ENCODE measurements around the gene KLHL40. TPM values are rescaled to one million over a fixed set of nuclear protein-coding genes. Genes with fewer than 3 reads are reported as not detected.

The KLHL40 gene
- total RNA-seq, 1 experiment from 2014 or later = not detected

DNA sequence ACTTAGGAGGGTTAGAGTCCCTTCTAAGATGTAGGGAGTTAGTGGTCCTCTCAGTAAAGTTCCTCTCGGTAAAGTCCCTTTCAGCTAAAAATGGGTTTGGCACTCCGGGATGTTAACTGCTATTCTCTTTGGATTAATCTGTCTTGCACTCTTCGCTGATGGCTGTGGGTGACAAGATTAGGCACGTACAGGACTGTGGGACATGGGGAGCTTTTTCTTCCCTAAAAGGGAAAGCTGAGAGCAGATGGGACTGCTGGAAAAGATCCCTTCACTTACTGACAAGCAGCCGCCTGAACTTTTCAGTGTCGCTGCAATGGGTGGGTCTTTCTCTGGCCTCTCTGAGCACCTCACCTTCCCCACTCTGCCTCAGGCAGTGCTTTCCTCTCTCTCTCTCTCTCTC lies 33.7 kb downstream of the KLHL40 start:
- Histone ChIP-seq H3K27ac (ENCODE audit: low read length) (no peak overlapping the region), H3K4me3 (ENCODE audit: low read depth in 2 of 2, low read length in 2 of 2) (no peak overlapping the region), H3K27me3 (ENCODE audit: control insufficient read depth, insufficient read depth, low read length) (no peaks in the 10 kb centered on the region), H3K9me3 (ENCODE audit: control insufficient read depth, insufficient read depth, low read depth, low read length) (no peaks in the 10 kb centered on the region), H3K36me3 (ENCODE audit: control insufficient read depth, insufficient read depth, low read length) (no peaks in the 10 kb centered on the region), H3K4me1 (ENCODE audit: control insufficient read depth, insufficient read depth, low read length) (no peaks in the 10 kb centered on the region)
- ATAC-seq = no peak
- DNase-seq (ENCODE audit: low read depth, low spot score) = no peak
- ChIA-PET POLR2A (no interaction called here), CTCF (no interaction called here)
- no TSS peak for BruUV-seq (replicated peaks)
- intact Hi-C loops (cut with micrococcal nuclease; ENCODE audit: unreplicated experiment) (no loop called here), in situ Hi-C loops (cut with HindIII; ENCODE audit: low pct_unique_long_range_greater_than_20kb, low sequenced_read_pairs) (no loop called here)
- TF ChIP-seq TCF7L2 (IDR thresholded peaks at IDR 0.05; ENCODE audit: low read depth, low read length) (no peak), SIN3A (IDR thresholded peaks at IDR 0.05; ENCODE audit: borderline replicate concordance, insufficient read depth, low read depth, low read length) (no peak), POLR2AphosphoS5 (IDR thresholded peaks at IDR 0.05; ENCODE audit: low read depth, low read length) (no peak)
- TF ChIP-seq, protein P1, sequence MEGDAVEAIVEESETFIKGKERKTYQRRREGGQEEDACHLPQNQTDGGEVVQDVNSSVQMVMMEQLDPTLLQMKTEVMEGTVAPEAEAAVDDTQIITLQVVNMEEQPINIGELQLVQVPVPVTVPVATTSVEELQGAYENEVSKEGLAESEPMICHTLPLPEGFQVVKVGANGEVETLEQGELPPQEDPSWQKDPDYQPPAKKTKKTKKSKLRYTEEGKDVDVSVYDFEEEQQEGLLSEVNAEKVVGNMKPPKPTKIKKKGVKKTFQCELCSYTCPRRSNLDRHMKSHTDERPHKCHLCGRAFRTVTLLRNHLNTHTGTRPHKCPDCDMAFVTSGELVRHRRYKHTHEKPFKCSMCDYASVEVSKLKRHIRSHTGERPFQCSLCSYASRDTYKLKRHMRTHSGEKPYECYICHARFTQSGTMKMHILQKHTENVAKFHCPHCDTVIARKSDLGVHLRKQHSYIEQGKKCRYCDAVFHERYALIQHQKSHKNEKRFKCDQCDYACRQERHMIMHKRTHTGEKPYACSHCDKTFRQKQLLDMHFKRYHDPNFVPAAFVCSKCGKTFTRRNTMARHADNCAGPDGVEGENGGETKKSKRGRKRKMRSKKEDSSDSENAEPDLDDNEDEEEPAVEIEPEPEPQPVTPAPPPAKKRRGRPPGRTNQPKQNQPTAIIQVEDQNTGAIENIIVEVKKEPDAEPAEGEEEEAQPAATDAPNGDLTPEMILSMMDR (IDR thresholded peaks at IDR 0.05) = no peak
- TF ChIP-seq, protein P2, sequence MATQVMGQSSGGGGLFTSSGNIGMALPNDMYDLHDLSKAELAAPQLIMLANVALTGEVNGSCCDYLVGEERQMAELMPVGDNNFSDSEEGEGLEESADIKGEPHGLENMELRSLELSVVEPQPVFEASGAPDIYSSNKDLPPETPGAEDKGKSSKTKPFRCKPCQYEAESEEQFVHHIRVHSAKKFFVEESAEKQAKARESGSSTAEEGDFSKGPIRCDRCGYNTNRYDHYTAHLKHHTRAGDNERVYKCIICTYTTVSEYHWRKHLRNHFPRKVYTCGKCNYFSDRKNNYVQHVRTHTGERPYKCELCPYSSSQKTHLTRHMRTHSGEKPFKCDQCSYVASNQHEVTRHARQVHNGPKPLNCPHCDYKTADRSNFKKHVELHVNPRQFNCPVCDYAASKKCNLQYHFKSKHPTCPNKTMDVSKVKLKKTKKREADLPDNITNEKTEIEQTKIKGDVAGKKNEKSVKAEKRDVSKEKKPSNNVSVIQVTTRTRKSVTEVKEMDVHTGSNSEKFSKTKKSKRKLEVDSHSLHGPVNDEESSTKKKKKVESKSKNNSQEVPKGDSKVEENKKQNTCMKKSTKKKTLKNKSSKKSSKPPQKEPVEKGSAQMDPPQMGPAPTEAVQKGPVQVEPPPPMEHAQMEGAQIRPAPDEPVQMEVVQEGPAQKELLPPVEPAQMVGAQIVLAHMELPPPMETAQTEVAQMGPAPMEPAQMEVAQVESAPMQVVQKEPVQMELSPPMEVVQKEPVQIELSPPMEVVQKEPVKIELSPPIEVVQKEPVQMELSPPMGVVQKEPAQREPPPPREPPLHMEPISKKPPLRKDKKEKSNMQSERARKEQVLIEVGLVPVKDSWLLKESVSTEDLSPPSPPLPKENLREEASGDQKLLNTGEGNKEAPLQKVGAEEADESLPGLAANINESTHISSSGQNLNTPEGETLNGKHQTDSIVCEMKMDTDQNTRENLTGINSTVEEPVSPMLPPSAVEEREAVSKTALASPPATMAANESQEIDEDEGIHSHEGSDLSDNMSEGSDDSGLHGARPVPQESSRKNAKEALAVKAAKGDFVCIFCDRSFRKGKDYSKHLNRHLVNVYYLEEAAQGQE (IDR thresholded peaks at IDR 0.05; ENCODE audit: insufficient read depth in 1 of 2, low read depth in 2 of 2, low read length in 1 of 2) = no peak

DNA sequence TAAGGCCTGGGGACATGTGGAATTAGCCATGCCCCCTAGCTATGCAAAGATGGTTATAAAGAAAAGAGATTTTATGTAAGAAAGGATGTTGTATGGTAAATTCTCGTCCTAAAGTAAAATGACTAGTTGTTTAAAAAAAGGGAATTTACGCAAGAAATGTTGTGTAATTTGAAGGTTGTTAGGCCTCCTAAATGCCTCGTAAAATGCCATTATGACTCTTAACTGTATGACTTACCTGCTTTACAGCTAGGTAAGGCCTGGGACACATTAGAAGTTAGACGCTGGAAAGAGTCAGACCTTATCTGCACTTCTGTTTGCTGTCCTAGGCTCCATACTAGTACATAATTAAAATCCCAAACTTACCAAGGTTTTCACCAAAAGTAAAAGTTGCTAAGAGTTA lies 34.8 kb downstream of the KLHL40 start:
- Histone ChIP-seq H3K9me3 (ENCODE audit: control insufficient read depth, insufficient read depth, low read depth, low read length) (no peaks in the 10 kb centered on the region), H3K27ac (ENCODE audit: low read length) (no peak overlapping the region), H3K27me3 (ENCODE audit: control insufficient read depth, insufficient read depth, low read length) (no peaks in the 10 kb centered on the region), H3K4me1 (ENCODE audit: control insufficient read depth, insufficient read depth, low read length) (no peaks in the 10 kb centered on the region), H3K4me3 (ENCODE audit: low read depth in 2 of 2, low read length in 2 of 2) (no peak overlapping the region), H3K36me3 (ENCODE audit: control insufficient read depth, insufficient read depth, low read length) (no peaks in the 10 kb centered on the region)
- intact Hi-C loops (cut with micrococcal nuclease; ENCODE audit: unreplicated experiment) (no loop called here), in situ Hi-C loops (cut with HindIII; ENCODE audit: low pct_unique_long_range_greater_than_20kb, low sequenced_read_pairs) (no loop called here)
- no TSS peak for BruUV-seq (replicated peaks)
- ATAC-seq (no peak), DNase-seq (ENCODE audit: low read depth, low spot score) (no peak)
- TF ChIP-seq, protein P1 (IDR thresholded peaks at IDR 0.05) = no peak
- TF ChIP-seq, protein P2 (IDR thresholded peaks at IDR 0.05; ENCODE audit: insufficient read depth in 1 of 2, low read depth in 2 of 2, low read length in 1 of 2) = no peak
- no peak for TF ChIP-seq TCF7L2 (IDR thresholded peaks at IDR 0.05; ENCODE audit: low read depth, low read length)
- TF ChIP-seq POLR2AphosphoS5 (IDR thresholded peaks at IDR 0.05; ENCODE audit: low read depth, low read length) = no peak
- TF ChIP-seq SIN3A (IDR thresholded peaks at IDR 0.05; ENCODE audit: borderline replicate concordance, insufficient read depth, low read depth, low read length) = no peak
- CTCF ChIA-PET = no interaction called here
- POLR2A ChIA-PET = no interaction called here

Measured in Panc1 (cell line).